Keratinocyte (primary cell): Measurements from ENCODE around the gene PDE1C. TPM values are rescaled to one million over a fixed set of nuclear protein-coding genes. Genes with fewer than 3 reads are reported as not detected.
A peak's percentile ranks its signal among the peaks of the same experiment; 100 is the strongest.

Source experiments
- DNase-seq: peaks from one replicate; pipeline ENCODE4 v3.0.0-alpha.2; 2011; ENCODE audit warnings: low read depth, missing footprints, low spot score
- FAIRE-seq: peaks from 2 replicates; lab custom pipeline; 2011; peaks lifted over from hg19 to GRCh38; lab: Jason Lieb, UNC
- H2AFZ ChIP-seq: 2 replicates; pipeline ENCODE4 v1.6.0; 2012; ENCODE audit warnings: low read length, control low read depth, inconsistent platforms; ENCODE audit not compliant: control insufficient read depth
- H3K27ac ChIP-seq: 2 replicates; pipeline ENCODE4 v1.5.1; 2011; ENCODE audit warnings: low read length; ENCODE audit not compliant: control insufficient read depth, insufficient read depth
- H3K27me3 ChIP-seq: 3 replicates; pipeline ENCODE4 v1.6.0; 2011; ENCODE audit warnings: low read length; ENCODE audit not compliant: control insufficient read depth, insufficient read depth; ENCODE audit errors: extremely low read depth
- H3K36me3 ChIP-seq, 2 experiments: 2 replicates in 1 of 2; 3 replicates in 1 of 2; pipeline ENCODE4 v1.5.1; 2011; ENCODE audit warnings: low read length in 2 of 2, mild to moderate bottlenecking in 1 of 2; ENCODE audit not compliant: control insufficient read depth in 2 of 2, insufficient read depth in 2 of 2; ENCODE audit errors: extremely low read depth in 1 of 2
- H3K4me1 ChIP-seq: 3 replicates; pipeline ENCODE4 v1.5.1; 2011; ENCODE audit warnings: low read length; ENCODE audit not compliant: control insufficient read depth, insufficient read depth; ENCODE audit errors: extremely low read depth
- H3K4me2 ChIP-seq: 3 replicates; pipeline ENCODE4 v1.6.0; 2011; ENCODE audit warnings: low read depth, low read length; ENCODE audit not compliant: control insufficient read depth, insufficient read depth; ENCODE audit errors: extremely low read depth
- H3K4me3 ChIP-seq, 3 experiments: fragments of 200-600 bp in 1 of 3; sonication (generic) in 1 of 3; 2 replicates in 2 of 3; 3 replicates in 1 of 3; pipeline ENCODE4 v1.5.1; 2011 to 2016; ENCODE audit warnings: low read length in 3 of 3, mild to moderate bottlenecking in 3 of 3, control low read depth in 2 of 3, inconsistent platforms in 1 of 3, low read depth in 1 of 3, mixed read lengths in 1 of 3, mixed run types in 1 of 3, moderate library complexity in 1 of 3; ENCODE audit not compliant: control insufficient read depth in 2 of 3, insufficient read depth in 2 of 3; ENCODE audit errors: extremely low read depth in 1 of 3
- H3K79me2 ChIP-seq: 2 replicates; pipeline ENCODE4 v1.6.0; 2012; ENCODE audit warnings: low read length; ENCODE audit not compliant: control insufficient read depth, insufficient read depth
- H3K9ac ChIP-seq: 3 replicates; pipeline ENCODE4 v1.6.0; 2011; ENCODE audit warnings: low read length; ENCODE audit not compliant: control insufficient read depth, insufficient read depth; ENCODE audit errors: extremely low read depth
- H3K9me1 ChIP-seq: 3 replicates; pipeline ENCODE4 v1.6.0; 2011; ENCODE audit warnings: low read length; ENCODE audit not compliant: control insufficient read depth, insufficient read depth; ENCODE audit errors: extremely low read depth
- H3K9me3 ChIP-seq: 2 replicates; pipeline ENCODE4 v1.5.1; 2012; ENCODE audit warnings: low read depth, low read length; ENCODE audit not compliant: control insufficient read depth
- H4K20me1 ChIP-seq: 3 replicates; pipeline ENCODE4 v1.6.0; 2011; ENCODE audit warnings: low read length; ENCODE audit not compliant: control insufficient read depth, insufficient read depth; ENCODE audit errors: extremely low read depth
- EZH2 ChIP-seq: IDR thresholded peaks from one replicate; pipeline ENCODE4 v1.6.1; 2012; ENCODE audit warnings: inconsistent platforms, mild to moderate bottlenecking, low read length, moderate library complexity
- dilution Hi-C: fragments of 300-500 bp; cut with MboI; formaldehyde crosslinking; loops from one replicate; pipeline ENCODE4 v1.7.0; 2020; ENCODE audit warnings: low sequenced_read_pairs; ENCODE audit not compliant: extremely low pct_ligation_motif_present
- polyA plus RNA-seq, 5 experiments: library from polyadenylated mRNA; depleted of rRNA in 3 of 5; stranded (reverse) in 3 of 5; stranded (forward) in 1 of 5; unstranded in 1 of 5; fragments of >200 nt; gene quantifications; 1 replicate in 1 of 5; 2 replicates in 3 of 5; 3 replicates in 1 of 5; pipeline versions ENCODE4 v1.2.1 to v1.2.3, GENCODE V29; 2011 to 2012; ENCODE audit warnings: missing spikeins in 2 of 5, low read depth in 1 of 5, low replicate concordance in 1 of 5
- TF ChIP-seq, protein P1 (sequence below), 3 experiments: IDR thresholded peaks in 1 of 3; conservative IDR thresholded peaks in 1 of 3; optimal IDR thresholded peaks in 1 of 3; 2 replicates in 2 of 3; 3 replicates in 1 of 3; pipeline versions ENCODE3 to v1.5.1; 2011; ENCODE audit warnings: low read length in 3 of 3, mild to moderate bottlenecking in 3 of 3, moderate library complexity in 2 of 3, control low read depth in 1 of 3, inconsistent platforms in 1 of 3; ENCODE audit not compliant: insufficient read depth in 2 of 3; ENCODE audit errors: extremely low read depth in 1 of 3

The PDE1C gene
- polyA plus RNA-seq, 1 donor (not counting 4 experiments of a cell fraction or from before 2014, with no cell fraction given), result 2.5 TPM

DNA sequence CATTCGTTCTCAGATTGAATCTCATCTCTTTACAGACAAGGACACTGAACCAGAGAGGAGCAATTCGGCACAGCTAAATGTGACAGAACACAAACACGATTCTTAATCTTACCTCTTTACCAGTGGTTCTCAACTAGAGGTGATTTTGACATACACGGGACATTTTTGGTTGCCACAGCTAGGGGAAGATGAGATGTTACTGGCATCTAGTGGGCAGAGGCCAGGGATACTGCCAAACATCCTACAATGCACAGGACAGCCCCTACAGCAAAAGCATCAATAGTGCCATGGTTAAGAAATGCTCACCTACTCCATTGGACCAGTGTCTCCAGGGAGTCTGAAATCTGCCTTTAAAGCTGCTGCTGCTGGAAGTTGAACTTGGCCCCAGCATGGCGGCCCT is 27.3 kb downstream of the PDE1C start:
- H3K4me2 ChIP-seq, result no peak overlapping the region
- no peak overlapping the region for H3K9ac ChIP-seq
- no peaks in the 10 kb centered on the region for H3K9me1 ChIP-seq
- DNase-seq (no peak), FAIRE-seq (no peak)
- no peaks in the 10 kb centered on the region for H3K4me1 ChIP-seq
- no peaks in the 10 kb centered on the region for H4K20me1 ChIP-seq
- no peaks in the 10 kb centered on the region for H3K27me3 ChIP-seq
- H3K27ac ChIP-seq, result no peak overlapping the region
- no peaks in the 10 kb centered on the region for H3K36me3 ChIP-seq
- dilution Hi-C loops, result no loop called here
- TF ChIP-seq EZH2, result no peak
- TF ChIP-seq, protein P1, sequence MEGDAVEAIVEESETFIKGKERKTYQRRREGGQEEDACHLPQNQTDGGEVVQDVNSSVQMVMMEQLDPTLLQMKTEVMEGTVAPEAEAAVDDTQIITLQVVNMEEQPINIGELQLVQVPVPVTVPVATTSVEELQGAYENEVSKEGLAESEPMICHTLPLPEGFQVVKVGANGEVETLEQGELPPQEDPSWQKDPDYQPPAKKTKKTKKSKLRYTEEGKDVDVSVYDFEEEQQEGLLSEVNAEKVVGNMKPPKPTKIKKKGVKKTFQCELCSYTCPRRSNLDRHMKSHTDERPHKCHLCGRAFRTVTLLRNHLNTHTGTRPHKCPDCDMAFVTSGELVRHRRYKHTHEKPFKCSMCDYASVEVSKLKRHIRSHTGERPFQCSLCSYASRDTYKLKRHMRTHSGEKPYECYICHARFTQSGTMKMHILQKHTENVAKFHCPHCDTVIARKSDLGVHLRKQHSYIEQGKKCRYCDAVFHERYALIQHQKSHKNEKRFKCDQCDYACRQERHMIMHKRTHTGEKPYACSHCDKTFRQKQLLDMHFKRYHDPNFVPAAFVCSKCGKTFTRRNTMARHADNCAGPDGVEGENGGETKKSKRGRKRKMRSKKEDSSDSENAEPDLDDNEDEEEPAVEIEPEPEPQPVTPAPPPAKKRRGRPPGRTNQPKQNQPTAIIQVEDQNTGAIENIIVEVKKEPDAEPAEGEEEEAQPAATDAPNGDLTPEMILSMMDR (optimal IDR thresholded peaks at IDR 0.05 in 1 of 3, IDR thresholded peaks at IDR 0.05 in 1 of 3, conservative IDR thresholded peaks at IDR 0.05 in 1 of 3; ENCODE audit: extremely low read depth in 1 of 3, insufficient read depth in 2 of 3, low read length in 3 of 3), result peak in 1 of 3 experiments; percentile 31
- no peaks in the 10 kb centered on the region for H3K79me2 ChIP-seq
- H2AFZ ChIP-seq, result no peak overlapping the region
- H3K9me3 ChIP-seq, result no peaks in the 10 kb centered on the region
- H3K4me3 ChIP-seq, result no peak overlapping the region

DNA sequence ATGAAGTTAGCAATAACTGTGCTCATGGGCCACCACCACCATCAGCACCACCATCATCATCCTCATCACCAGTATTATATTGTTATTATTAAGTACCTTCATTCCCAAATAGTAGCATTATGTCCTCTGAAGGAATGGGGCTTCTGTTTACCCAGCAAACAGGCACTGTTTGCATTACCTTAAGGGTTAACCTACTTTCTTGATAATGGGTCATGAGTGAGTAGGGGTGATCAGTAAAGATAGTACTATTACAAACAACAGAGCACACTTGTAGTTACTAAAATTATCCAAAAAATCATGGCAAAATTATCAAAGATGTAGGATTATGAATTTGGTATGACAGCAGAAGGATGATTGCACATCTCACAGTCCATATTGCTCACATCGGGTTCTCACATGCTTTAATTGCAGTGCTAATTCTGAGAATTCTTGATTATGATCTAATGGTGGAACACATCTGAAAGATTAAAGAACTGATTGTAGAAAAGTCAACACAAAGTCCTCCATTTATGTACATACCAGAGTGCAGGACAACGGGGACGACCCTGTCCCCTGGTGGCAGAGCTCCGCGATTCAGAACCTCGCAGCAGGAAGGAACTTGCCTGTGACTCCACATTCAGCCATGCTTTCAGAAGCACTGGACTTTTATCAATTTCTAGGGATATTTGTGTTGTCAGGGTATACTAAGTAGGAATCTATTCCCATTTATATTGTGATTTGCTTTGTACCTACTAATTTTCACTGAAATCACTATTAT is 31.0 kb downstream of the PDE1C start:
- Histone ChIP-seq H3K27me3 (no peaks in the 10 kb centered on the region), H3K4me1 (peaks cover 5% of the 10 kb centered on the region), H4K20me1 (no peaks in the 10 kb centered on the region), H3K79me2 (no peaks in the 10 kb centered on the region), H3K27ac (no peak overlapping the region), H3K36me3 (no peaks in the 10 kb centered on the region), H3K9me3 (no peaks in the 10 kb centered on the region), H3K4me3 (no peak overlapping the region), H3K4me2 (no peak overlapping the region), H3K9me1 (no peaks in the 10 kb centered on the region), H3K9ac (no peak overlapping the region), H2AFZ (no peak overlapping the region)
- TF ChIP-seq, protein P1 (optimal IDR thresholded peaks at IDR 0.05 in 1 of 3, IDR thresholded peaks at IDR 0.05 in 1 of 3, conservative IDR thresholded peaks at IDR 0.05 in 1 of 3; ENCODE audit: extremely low read depth in 1 of 3, insufficient read depth in 2 of 3, low read length in 3 of 3), result no peak
- TF ChIP-seq EZH2, result no peak
- dilution Hi-C loops, result no loop called here
- DNase-seq (no peak), FAIRE-seq (no peak)
